ENCODE data around the gene PDE2A.

Gene PDE2A

GRCh38 chr11:72682858-72683243 is 8.6 kb upstream of the PDE2A start:
- DNase-seq, result no peak

GRCh38 chr11:72682238-72682857 is 8.1 kb upstream of the PDE2A start:
- no peak for DNase-seq

GRCh38 chr11:72681226-72682153 is 7.3 kb upstream of the PDE2A start:
- DNase-seq, result no peak

- no peak for DNase-seq
Measured at GRCh38 chr11:72680624-72681158, 6.5 kb upstream of the PDE2A start.

GRCh38 chr11:72679869-72680268 is 5.6 kb upstream of the PDE2A start:
- DNase-seq, result no peak

- no peak for DNase-seq
Measured at GRCh38 chr11:72678524-72678923, 4.3 kb upstream of the PDE2A start.

GRCh38 chr11:72676861-72677341 is 2.7 kb upstream of the PDE2A start:
- DNase-seq, result no peak

- DNase-seq, result no peak
Measured at GRCh38 chr11:72675221-72675620, 999 bp upstream of the PDE2A start.

GRCh38 chr11:72673284-72673942 is 809 bp downstream of the PDE2A start:
- no peak for DNase-seq

- no peak for DNase-seq
Measured at GRCh38 chr11:72672597-72673238, 1.5 kb downstream of the PDE2A start.

- no peak for DNase-seq
Measured at GRCh38 chr11:72671152-72672099, 2.8 kb downstream of the PDE2A start.

- DNase-seq, result no peak
Measured at GRCh38 chr11:72670041-72670440, 4.2 kb downstream of the PDE2A start.

GRCh38 chr11:72669527-72669926 is 4.7 kb downstream of the PDE2A start:
- no peak for DNase-seq

- DNase-seq, result no peak
Measured at GRCh38 chr11:72668629-72669347, 5.4 kb downstream of the PDE2A start.

GRCh38 chr11:72665911-72666472 is 8.2 kb downstream of the PDE2A start:
- DNase-seq, result no peak

- DNase-seq, result no peak
Measured at GRCh38 chr11:72662036-72662435, 12.2 kb downstream of the PDE2A start.

- DNase-seq, result no peak
Measured at GRCh38 chr11:72661486-72661885, 12.7 kb downstream of the PDE2A start.

GRCh38 chr11:72658989-72659640 is 15.1 kb downstream of the PDE2A start:
- no peak for DNase-seq

- no peak for DNase-seq
Measured at GRCh38 chr11:72657411-72658100, 16.7 kb downstream of the PDE2A start.

Measured in NCI-H2081 (cell line).